PC-3 (cell line): Measurements from ENCODE around the gene DUOX1.

Experiments used
- CTCF ChIP-seq: fragments of 300-600 bp; sonication (generic); conservative IDR thresholded peaks from 2 replicates; pipeline ENCODE4 v1.5.1; 2017; ENCODE audit warnings: antibody characterized with exemption, low read depth, mild to moderate bottlenecking, low read length
- EZH2 ChIP-seq: fragments of 300-600 bp; sonication (generic); IDR thresholded peaks from one replicate; pipeline ENCODE4 v1.6.1; 2017; ENCODE audit warnings: antibody characterized with exemption, mild to moderate bottlenecking, low read length; ENCODE audit not compliant: unreplicated experiment
- EZH2phosphoT487 ChIP-seq: fragments of 300-600 bp; sonication (generic); IDR thresholded peaks from 2 replicates; pipeline ENCODE4 v1.6.1; 2018; ENCODE audit warnings: mild to moderate bottlenecking, antibody characterized with exemption, low read length, borderline replicate concordance

DNA sequence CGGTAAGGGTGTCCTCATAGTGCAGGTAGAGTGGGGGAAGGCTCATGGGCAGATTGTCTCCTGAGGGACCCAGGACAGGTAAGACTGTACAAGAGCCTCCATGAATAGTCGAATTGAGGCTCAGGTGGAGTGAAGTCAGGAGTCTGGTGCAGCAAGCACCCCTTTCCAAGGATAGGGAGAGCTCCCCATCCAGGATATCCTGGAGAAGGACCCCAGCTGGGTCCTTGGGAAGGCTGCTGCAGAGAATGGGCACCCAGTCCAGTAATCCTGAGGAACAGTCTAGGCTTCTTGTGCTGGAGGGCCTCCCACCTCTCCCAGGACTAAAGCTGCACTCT, 15.1 kb upstream of the DUOX1 start:
- no peak for TF ChIP-seq CTCF
- TF ChIP-seq EZH2: no peak
- no peak for TF ChIP-seq EZH2phosphoT487
